ENCODE data around the gene ANKRD13A.

The ANKRD13A gene

DNA sequence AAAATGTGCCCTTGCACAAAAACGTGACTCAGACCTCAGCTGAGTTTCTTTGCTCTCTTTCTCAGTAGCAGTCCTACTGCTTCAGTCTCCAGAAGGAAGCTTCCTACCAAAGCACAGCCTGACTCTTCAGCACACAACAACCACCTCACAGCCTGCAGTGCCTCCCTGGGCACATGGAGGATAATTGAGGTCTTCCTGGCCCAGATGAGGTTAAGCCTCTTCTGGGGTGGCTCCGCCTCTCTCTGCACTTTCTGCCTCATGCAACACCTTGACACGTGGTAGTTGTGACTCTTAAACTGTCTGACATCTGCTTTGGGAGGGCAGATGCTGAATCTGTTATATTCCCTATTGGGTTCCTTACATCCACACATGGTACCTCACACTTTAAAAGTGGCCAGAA, 36.8 kb upstream of the ANKRD13A start:
- H3K9ac ChIP-seq (ENCODE audit: low read depth, low read length) = no peak overlapping the region; the same call in 1 of the 2 replicates
- no peak overlapping the region for H3K27ac ChIP-seq (ENCODE audit: low read length)
- H3K9me3 ChIP-seq (ENCODE audit: insufficient read depth, low read depth, low read length) = no peaks in the 10 kb centered on the region
- H3K4me3 ChIP-seq (ENCODE audit: low read length) = no peak overlapping the region
- no peaks in the 10 kb centered on the region for H3K4me1 ChIP-seq (ENCODE audit: insufficient read depth, low read length)
- peaks cover 39% of the 10 kb centered on the region for H3K36me3 ChIP-seq (ENCODE audit: insufficient read depth, low read depth, low read length)
- H3K27me3 ChIP-seq (ENCODE audit: insufficient read depth, low read length) = no peaks in the 10 kb centered on the region

DNA sequence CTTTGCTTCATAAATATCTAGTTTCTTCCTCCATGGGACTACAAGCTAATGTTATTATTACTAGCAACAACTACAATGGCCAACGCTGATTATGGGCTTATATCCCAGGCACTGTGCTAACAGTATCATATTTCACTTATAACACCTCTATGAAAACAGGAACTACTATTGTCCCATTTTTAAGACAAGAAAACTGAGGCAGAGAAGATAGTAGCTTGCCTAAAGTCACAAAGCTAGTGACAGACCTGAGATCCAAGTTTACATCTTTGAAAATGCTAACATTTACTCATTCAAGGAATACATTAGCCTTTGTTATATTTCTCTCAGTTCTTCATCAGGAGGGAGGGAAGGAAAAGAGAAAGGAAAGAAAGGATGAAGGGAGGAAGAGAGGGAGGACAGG, 35.9 kb upstream of the ANKRD13A start:
- Histone ChIP-seq H3K4me1 (ENCODE audit: insufficient read depth, low read length) (peaks cover 4% of the 10 kb centered on the region; the same call in 1 of the 2 replicates), H3K9me3 (ENCODE audit: insufficient read depth, low read depth, low read length) (no peaks in the 10 kb centered on the region), H3K4me3 (ENCODE audit: low read length) (no peak overlapping the region), H3K36me3 (ENCODE audit: insufficient read depth, low read depth, low read length) (peaks cover 39% of the 10 kb centered on the region), H3K27me3 (ENCODE audit: insufficient read depth, low read length) (no peaks in the 10 kb centered on the region), H3K9ac (ENCODE audit: low read depth, low read length) (no peak overlapping the region), H3K27ac (ENCODE audit: low read length) (no peak overlapping the region)

DNA sequence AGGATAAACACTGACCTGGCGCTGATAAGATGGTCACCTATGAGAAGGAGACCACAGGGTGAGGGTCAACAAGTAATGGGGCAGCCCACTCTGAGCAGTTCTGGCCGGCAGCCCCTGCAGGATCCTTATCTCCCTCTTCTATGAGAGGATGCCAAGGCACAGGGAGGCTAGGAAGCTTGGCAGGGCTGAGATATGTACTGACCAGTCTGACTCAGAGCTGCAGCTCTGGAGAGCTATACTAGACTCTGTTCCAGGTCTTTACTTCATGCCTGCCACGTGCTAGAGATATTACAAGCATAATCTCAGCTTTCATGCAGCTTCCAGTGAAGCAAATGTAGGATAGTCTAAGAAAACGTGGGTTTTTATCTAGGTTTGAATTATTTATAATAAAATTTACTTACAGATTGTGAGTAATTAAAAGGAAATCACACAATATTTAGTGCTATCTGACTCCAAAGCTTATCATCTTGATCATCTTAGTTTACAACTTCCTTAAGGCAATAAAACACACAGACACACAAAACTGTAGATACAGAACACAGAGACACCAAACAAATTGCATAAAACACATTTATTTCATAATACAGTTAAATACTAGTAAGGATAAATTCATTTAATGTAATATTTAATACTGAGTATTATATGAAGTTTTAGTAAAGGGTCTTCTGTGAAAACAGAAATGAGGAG, 35.3 kb upstream of the ANKRD13A start:
- Histone ChIP-seq H3K4me3 (ENCODE audit: low read length) (no peak overlapping the region), H3K27me3 (ENCODE audit: insufficient read depth, low read length) (no peaks in the 10 kb centered on the region), H3K4me1 (ENCODE audit: insufficient read depth, low read length) (peaks cover 4% of the 10 kb centered on the region; the same call in 1 of the 2 replicates), H3K27ac (ENCODE audit: low read length) (no peak overlapping the region), H3K36me3 (ENCODE audit: insufficient read depth, low read depth, low read length) (peaks cover 39% of the 10 kb centered on the region), H3K9ac (ENCODE audit: low read depth, low read length) (no peak overlapping the region), H3K9me3 (ENCODE audit: insufficient read depth, low read depth, low read length) (no peaks in the 10 kb centered on the region)

DNA sequence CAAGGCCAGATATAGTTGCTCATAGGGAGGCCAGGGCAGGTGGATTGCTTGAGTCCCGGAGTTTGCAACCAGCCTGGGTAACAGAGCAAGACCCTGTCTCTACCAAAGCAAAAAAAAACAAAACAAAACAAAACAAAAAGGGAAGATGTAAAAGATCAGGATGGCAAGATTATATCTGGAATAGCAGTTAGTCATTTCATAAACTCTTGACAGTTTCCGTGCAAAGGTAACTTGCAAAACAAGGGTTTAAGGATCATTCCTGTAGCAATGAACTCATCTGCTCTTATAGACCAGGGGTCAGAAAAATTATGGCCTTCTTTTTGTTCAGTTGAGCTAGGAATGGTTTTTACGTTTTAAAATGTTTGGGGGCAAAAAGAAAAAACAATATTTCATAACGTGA, 32.7 kb upstream of the ANKRD13A start:
- Histone ChIP-seq H3K27ac (ENCODE audit: low read length) (no peak overlapping the region), H3K4me1 (ENCODE audit: insufficient read depth, low read length) (peaks cover 4% of the 10 kb centered on the region; the same call in 1 of the 2 replicates), H3K27me3 (ENCODE audit: insufficient read depth, low read length) (no peaks in the 10 kb centered on the region), H3K36me3 (ENCODE audit: insufficient read depth, low read depth, low read length) (peaks cover 31% of the 10 kb centered on the region; the same call in 1 of the 2 replicates), H3K9ac (ENCODE audit: low read depth, low read length) (no peak overlapping the region), H3K4me3 (ENCODE audit: low read length) (no peak overlapping the region), H3K9me3 (ENCODE audit: insufficient read depth, low read depth, low read length) (no peaks in the 10 kb centered on the region)

DNA sequence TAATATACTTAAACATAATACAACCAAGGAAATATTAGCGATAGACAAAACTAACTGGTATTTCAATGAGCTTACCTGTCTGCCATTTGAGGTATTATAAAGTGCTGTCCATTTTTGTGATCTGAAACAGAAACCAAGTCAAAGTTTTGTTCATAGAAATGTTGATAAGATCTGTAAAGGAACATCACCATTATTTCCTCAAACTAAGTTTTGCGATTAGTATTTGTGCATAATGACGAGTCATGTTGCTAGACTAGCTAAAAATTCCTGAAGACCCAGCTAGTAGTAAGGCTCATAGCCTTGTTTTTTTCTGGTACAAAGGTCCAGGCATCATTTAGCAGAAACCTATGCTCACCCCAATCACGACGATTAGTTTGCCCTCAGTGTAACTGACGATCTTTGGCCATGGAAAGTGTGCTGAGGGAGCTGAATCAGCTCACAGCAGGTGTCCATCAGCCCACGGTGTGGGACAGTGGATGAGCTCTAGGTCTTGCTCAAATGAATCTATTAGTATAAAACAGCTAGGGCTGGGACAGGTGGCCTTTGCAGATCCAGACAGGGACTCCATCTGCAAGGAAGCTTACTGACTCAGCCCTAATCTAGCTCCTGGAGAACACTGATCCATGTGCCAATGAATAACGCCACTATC, 31.7 kb upstream of the ANKRD13A start:
- Histone ChIP-seq H3K9me3 (ENCODE audit: insufficient read depth, low read depth, low read length) (no peaks in the 10 kb centered on the region), H3K27ac (ENCODE audit: low read length) (no peak overlapping the region), H3K4me1 (ENCODE audit: insufficient read depth, low read length) (peaks cover 4% of the 10 kb centered on the region; the same call in 1 of the 2 replicates), H3K27me3 (ENCODE audit: insufficient read depth, low read length) (no peaks in the 10 kb centered on the region), H3K36me3 (ENCODE audit: insufficient read depth, low read depth, low read length) (peaks cover 27% of the 10 kb centered on the region; the same call in 1 of the 2 replicates), H3K9ac (ENCODE audit: low read depth, low read length) (no peak overlapping the region), H3K4me3 (ENCODE audit: low read length) (no peak overlapping the region)

DNA sequence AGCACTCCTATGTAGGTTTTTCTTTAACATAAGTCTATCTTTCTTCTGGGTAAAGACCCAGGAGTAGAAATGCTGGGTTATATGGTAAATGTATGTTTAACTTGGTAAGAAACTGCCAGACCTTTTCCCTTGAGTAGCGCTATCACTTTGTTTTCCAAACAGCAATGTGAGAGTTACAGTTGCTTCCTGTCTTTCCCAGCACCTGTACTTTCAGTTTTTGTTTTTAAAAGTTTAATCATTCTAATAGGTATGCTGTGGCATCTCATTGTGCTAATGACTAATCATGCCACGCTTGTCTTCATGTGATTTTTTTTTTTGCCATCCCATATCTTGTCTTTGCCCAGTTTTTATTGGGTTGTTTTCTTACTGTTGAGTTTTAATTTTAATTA, 31.2 kb upstream of the ANKRD13A start:
- Histone ChIP-seq H3K4me1 (ENCODE audit: insufficient read depth, low read length) (peaks cover 4% of the 10 kb centered on the region; the same call in 1 of the 2 replicates), H3K27ac (ENCODE audit: low read length) (no peak overlapping the region), H3K27me3 (ENCODE audit: insufficient read depth, low read length) (no peaks in the 10 kb centered on the region), H3K9me3 (ENCODE audit: insufficient read depth, low read depth, low read length) (no peaks in the 10 kb centered on the region), H3K4me3 (ENCODE audit: low read length) (no peak overlapping the region), H3K36me3 (ENCODE audit: insufficient read depth, low read depth, low read length) (peaks cover 27% of the 10 kb centered on the region; the same call in 1 of the 2 replicates), H3K9ac (ENCODE audit: low read depth, low read length) (no peak overlapping the region)

DNA sequence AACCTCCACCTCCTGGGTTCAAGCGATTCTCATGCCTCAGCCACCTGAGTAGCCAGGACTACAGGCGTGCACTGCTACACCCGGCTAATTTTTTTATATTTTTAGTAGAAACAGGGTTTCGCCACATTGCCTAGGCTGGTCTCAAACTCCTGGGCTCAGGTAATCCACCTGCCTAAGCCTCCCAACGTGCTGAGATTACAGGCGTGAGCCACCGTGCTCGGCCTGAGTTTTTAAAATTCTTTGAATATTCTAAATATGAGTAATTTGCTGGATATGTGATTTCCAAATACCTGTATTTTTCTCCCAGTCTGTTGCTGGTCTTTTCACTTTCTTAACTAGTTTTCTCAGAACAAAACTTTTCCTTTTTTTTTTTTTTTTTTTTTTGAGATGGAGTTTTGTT, 30.4 kb upstream of the ANKRD13A start:
- Histone ChIP-seq H3K4me1 (ENCODE audit: insufficient read depth, low read length) (peaks cover 4% of the 10 kb centered on the region; the same call in 1 of the 2 replicates), H3K36me3 (ENCODE audit: insufficient read depth, low read depth, low read length) (peaks cover 27% of the 10 kb centered on the region; the same call in 1 of the 2 replicates), H3K9me3 (ENCODE audit: insufficient read depth, low read depth, low read length) (no peaks in the 10 kb centered on the region), H3K4me3 (ENCODE audit: low read length) (no peak overlapping the region), H3K27ac (ENCODE audit: low read length) (no peak overlapping the region), H3K9ac (ENCODE audit: low read depth, low read length) (no peak overlapping the region), H3K27me3 (ENCODE audit: insufficient read depth, low read length) (no peaks in the 10 kb centered on the region)

DNA sequence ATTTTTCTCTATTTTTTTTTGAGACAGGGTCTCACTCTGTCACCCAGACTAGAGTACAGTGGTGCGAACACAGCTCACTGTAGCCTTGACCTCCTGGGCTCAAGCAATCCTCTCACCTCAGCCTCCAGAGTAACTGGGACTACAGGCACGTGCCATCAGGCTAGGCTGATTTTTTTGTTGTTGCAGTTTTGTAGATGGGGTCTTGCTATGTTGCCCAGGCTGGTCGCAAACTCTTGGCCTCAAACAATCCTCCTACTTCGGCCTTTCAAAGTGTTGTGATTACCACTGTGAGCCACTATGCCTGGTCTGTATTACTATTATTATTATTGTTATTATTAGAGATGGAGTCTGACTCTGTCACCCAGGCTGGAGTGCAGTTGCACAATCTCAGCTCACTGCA, 26.4 kb upstream of the ANKRD13A start:
- Histone ChIP-seq H3K4me1 (ENCODE audit: insufficient read depth, low read length) (peaks cover 2% of the 10 kb centered on the region; the same call in 1 of the 2 replicates), H3K4me3 (ENCODE audit: low read length) (no peak overlapping the region), H3K36me3 (ENCODE audit: insufficient read depth, low read depth, low read length) (peaks cover 20% of the 10 kb centered on the region; the same call in 1 of the 2 replicates), H3K9ac (ENCODE audit: low read depth, low read length) (no peak overlapping the region), H3K9me3 (ENCODE audit: insufficient read depth, low read depth, low read length) (no peaks in the 10 kb centered on the region), H3K27ac (ENCODE audit: low read length) (no peak overlapping the region), H3K27me3 (ENCODE audit: insufficient read depth, low read length) (no peaks in the 10 kb centered on the region)

DNA sequence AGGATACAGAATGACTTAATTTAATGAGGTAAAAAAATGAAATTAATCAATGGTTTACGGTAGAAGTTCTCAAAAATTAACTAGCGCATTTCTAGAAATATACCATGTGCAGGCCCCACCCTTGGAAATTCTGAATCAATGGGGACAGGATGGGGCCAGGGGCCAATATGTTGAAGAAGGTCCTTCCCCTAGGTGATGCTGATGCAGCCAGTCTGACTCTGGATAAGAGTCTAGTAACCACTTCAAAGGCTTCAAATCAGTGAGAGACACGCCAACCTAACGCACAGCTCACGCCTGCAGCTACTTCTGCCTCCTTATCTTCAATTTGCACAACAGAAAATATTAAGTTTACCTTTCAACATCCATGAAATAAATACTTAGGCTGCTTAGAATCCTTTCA, 17.9 kb upstream of the ANKRD13A start:
- Histone ChIP-seq H3K9me3 (ENCODE audit: insufficient read depth, low read depth, low read length) (no peaks in the 10 kb centered on the region), H3K27ac (ENCODE audit: low read length) (no peak overlapping the region), H3K4me3 (ENCODE audit: low read length) (no peak overlapping the region), H3K4me1 (ENCODE audit: insufficient read depth, low read length) (no peaks in the 10 kb centered on the region), H3K36me3 (ENCODE audit: insufficient read depth, low read depth, low read length) (peaks cover 62% of the 10 kb centered on the region), H3K27me3 (ENCODE audit: insufficient read depth, low read length) (no peaks in the 10 kb centered on the region), H3K9ac (ENCODE audit: low read depth, low read length) (no peak overlapping the region)

DNA sequence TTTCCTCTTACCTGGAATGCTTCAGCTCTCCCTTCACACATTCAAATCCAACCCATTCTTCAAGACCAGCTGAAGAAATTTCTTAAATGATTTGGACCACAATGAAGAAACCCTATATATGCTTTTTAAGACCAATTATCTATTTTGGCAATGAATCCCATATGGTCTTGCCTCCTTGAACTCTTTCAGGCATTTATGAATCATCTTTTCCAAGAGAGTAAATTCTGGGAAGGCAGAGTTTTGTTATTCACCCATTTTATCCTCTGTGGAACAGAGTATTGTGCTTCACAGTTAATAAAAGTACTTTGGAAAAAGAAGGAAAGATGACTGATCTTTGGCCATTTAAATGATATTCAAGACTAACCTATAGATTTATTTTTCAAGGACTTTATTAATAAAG, 17.0 kb upstream of the ANKRD13A start:
- H3K9me3 ChIP-seq (ENCODE audit: insufficient read depth, low read depth, low read length) = no peaks in the 10 kb centered on the region
- H3K4me3 ChIP-seq (ENCODE audit: low read length) = no peak overlapping the region
- H3K9ac ChIP-seq (ENCODE audit: low read depth, low read length) = no peak overlapping the region
- H3K27me3 ChIP-seq (ENCODE audit: insufficient read depth, low read length) = no peaks in the 10 kb centered on the region
- H3K4me1 ChIP-seq (ENCODE audit: insufficient read depth, low read length) = no peaks in the 10 kb centered on the region
- H3K27ac ChIP-seq (ENCODE audit: low read length) = no peak overlapping the region
- peaks cover 55% of the 10 kb centered on the region for H3K36me3 ChIP-seq (ENCODE audit: insufficient read depth, low read depth, low read length)

DNA sequence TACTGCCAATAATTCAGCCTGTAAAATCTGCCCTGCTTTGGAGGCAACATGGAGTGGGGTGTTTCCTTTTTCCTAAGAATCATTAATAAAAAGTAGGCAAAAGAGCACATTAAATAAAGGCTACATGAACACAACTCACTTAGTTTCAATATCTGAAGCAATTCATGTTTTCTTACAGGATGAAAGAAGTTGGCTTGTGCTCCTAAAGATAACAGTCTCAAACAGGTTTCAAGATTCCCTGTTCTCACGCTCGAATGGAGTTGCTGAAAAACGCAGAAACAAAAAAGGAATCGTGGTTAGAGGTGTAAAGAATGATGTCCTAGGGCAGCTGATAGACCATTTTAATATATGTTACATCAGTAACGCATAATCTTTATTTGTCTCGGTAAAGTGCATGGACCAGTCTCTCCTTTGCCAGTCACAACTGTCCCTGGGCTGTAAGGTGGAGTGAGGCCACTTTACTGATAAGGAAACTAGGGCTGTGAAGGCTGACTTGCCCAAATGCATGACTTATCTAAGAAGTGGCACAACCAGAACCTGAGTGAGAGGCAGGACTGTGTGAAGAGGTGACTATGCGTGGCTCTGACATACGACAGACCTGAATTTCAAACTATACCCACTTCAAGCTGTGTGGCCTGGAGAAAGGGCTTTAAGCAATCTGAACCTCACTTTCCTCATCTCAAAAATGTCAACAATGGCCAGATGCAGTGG, 15.6 kb upstream of the ANKRD13A start:
- H3K27me3 ChIP-seq (ENCODE audit: insufficient read depth, low read length) = no peaks in the 10 kb centered on the region
- H3K27ac ChIP-seq (ENCODE audit: low read length) = no peak overlapping the region
- no peaks in the 10 kb centered on the region for H3K9me3 ChIP-seq (ENCODE audit: insufficient read depth, low read depth, low read length)
- no peaks in the 10 kb centered on the region for H3K4me1 ChIP-seq (ENCODE audit: insufficient read depth, low read length)
- peaks cover 57% of the 10 kb centered on the region for H3K36me3 ChIP-seq (ENCODE audit: insufficient read depth, low read depth, low read length)
- H3K9ac ChIP-seq (ENCODE audit: low read depth, low read length) = no peak overlapping the region
- H3K4me3 ChIP-seq (ENCODE audit: low read length) = no peak overlapping the region
